Activated CD4-positive, alpha-beta T cell treated with anti-CD3 and anti-CD28 coated beads for 36 hours (primary cell): ENCODE results near the gene MLEC. TPM values are rescaled to one million over a fixed set of nuclear protein-coding genes. Genes with fewer than 3 reads are reported as not detected.
"Not testable (repeated sequence)": the region's sequence is repeated elsewhere in the genome, so short reads cannot be mapped to it uniquely, and the experiment has no call there.

Source experiments
- ATAC-seq: fragments of 200-7000 bp; cut with Tn5 transposase; one replicate; pipeline ENCODE4 v1.10.0; 2021; ENCODE audit warnings: mild to moderate bottlenecking, moderate library complexity
- CTCF ChIA-PET: fragments of 350-600 bp; sonication (Branson Sonifier 250); formaldehyde crosslinking; loops from one replicate; lab custom pipeline; 2021; ENCODE audit warnings: antibody characterized with exemption; lab: Charles Lee
- POLR2A ChIA-PET: fragments of 350-600 bp; sonication (Branson Sonifier 250); formaldehyde crosslinking; loops from one replicate; lab custom pipeline; 2021; ENCODE audit warnings: antibody characterized with exemption, inconsistent platforms; lab: Charles Lee
- DNase-seq: peaks from one replicate; pipeline ENCODE4 v3.0.0-alpha.2; 2020
- H3K27ac Mint-ChIP-seq: one replicate; pipeline ENCODE4 v1.8.0; 2021; ENCODE audit warnings: mixed read lengths
- H3K27me3 Mint-ChIP-seq: one replicate; pipeline ENCODE4 v1.8.0; 2021; ENCODE audit warnings: mixed read lengths
- H3K36me3 Mint-ChIP-seq: one replicate; pipeline ENCODE4 v1.8.0; 2021; ENCODE audit warnings: low read depth, mixed read lengths
- H3K4me1 Mint-ChIP-seq: one replicate; pipeline ENCODE4 v1.8.0; 2021; ENCODE audit warnings: mixed read lengths
- H3K4me3 Mint-ChIP-seq: one replicate; pipeline ENCODE4 v1.8.0; 2021; ENCODE audit warnings: mild to moderate bottlenecking, moderate library complexity, mixed read lengths
- H3K9me3 Mint-ChIP-seq: one replicate; pipeline ENCODE4 v1.8.0; 2021; ENCODE audit warnings: low read depth, mixed read lengths
- intact Hi-C, 2 experiments: fragments of 100-400 bp; cut with DNase I in 1 of 2; cut with micrococcal nuclease in 1 of 2; formaldehyde crosslinking; loops; one replicate each; pipeline versions ENCODE4 v1.14.2 to v1.15.1; 2022 to 2024; cut with DNase I, micrococcal nuclease
- total RNA-seq, 2 experiments: library from RNA; stranded (reverse); gene quantifications; one replicate each; pipeline ENCODE4 v1.2.3, GENCODE V29; 2021

Gene MLEC
- total RNA-seq, 2 experiments from 2014 or later: 70.6 to 89.5 TPM

DNA sequence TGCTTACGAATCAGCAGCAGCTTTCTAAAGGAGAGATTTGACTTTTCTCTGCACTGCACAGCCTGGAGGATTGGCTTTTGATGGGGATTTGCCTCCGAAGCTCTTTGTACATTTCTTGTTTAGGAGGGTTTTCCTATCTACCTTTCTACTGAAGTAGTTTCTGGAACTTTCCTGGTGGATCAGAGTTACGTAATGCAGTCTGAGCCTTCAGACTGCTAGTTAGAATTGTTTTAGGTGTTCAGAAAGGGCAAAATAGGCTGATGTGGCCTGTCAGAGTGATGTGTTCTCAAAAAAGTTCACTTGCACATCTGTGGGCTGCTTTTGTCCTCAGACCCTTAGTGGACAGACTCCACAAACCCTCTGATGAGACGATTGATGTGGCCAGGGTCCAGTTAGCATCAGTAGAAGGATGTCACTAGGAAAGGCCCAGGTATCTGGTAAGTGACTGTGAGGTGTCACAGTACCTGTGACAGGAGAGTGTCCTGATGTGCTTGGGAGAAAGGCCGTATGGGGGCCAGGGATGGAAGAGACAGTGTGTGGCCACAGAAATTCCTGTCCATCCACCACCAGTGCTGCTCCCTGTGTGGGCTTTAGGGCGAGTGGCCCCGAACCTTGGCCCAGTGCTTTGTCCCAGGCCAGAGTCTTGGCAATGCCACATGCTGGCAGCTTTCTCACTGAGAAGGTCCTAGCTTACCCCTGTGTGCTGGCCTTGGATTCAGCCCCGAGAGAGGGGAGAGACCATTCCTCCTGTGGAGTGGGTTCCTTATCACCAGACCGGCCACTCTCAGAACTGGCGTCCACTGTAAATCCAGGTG is 34.2 kb downstream of the MLEC start:
- no peak for DNase-seq
- intact Hi-C loops: no loop called here
- no peak for ATAC-seq
- Mint-ChIP-seq H3K9me3 (no peaks in the 10 kb centered on the region), H3K27ac (peak overlapping the region; percentile 15), H3K4me1 (peaks cover 25% of the 10 kb centered on the region), H3K27me3 (no peaks in the 10 kb centered on the region), H3K36me3 (peaks cover 57% of the 10 kb centered on the region), H3K4me3 (no peak overlapping the region)
- CTCF ChIA-PET: interaction anchor here (1.2 kb wide), 3 partner anchors 10 to 140 kb away, joined by 3 to 6 read pairs (median 5); partner anchors contain the start of gene POP5
- POLR2A ChIA-PET: no interaction called here

DNA sequence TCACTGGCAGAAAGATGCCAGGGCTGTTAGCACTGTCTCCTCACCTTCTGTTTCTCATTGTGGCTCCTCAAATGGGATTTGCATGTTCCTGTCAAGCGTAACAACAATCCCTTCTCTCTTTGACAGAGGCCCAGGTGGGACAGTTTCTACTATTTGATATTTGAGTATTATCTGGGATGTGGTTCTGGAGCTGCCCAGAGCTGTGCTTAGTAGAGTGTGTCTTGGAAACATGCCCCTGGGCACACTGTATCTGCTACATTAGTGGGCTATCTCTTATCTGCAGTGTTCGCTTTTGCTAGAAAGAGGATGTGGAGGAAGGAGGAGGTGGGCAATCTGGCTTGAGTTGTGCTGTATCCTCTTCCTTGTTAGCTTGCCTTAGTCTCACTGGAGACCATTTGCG is 34.9 kb downstream of the MLEC start:
- intact Hi-C loops: no loop called here
- Mint-ChIP-seq H3K4me3 (no peak overlapping the region), H3K9me3 (no peaks in the 10 kb centered on the region), H3K27ac (no peak overlapping the region), H3K36me3 (peaks cover 50% of the 10 kb centered on the region), H3K4me1 (peaks cover 29% of the 10 kb centered on the region), H3K27me3 (no peaks in the 10 kb centered on the region)
- DNase-seq (no peak), ATAC-seq (no peak)
- POLR2A ChIA-PET: no interaction called here
- CTCF ChIA-PET: no interaction called here

DNA sequence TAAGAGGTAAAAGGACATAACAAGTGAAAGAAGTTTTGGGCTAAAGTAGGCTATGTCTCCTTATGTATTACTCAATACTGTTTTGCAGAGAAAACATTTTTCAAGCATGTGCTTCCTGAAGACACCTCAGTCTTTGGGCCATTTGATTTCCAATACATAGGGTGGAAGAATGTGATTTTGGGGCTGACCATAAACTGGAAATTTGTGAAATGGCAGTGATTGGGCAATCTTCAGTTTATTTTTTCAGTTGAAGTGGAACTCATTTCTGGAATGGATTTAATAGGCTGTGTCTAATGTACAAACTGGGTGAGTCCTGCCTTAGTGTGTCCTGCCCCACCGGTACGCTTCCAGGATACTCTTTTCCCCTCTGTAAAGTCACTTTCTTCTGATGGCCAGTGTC is 35.8 kb downstream of the MLEC start:
- CTCF ChIA-PET: no interaction called here
- intact Hi-C loops: no loop called here

DNA sequence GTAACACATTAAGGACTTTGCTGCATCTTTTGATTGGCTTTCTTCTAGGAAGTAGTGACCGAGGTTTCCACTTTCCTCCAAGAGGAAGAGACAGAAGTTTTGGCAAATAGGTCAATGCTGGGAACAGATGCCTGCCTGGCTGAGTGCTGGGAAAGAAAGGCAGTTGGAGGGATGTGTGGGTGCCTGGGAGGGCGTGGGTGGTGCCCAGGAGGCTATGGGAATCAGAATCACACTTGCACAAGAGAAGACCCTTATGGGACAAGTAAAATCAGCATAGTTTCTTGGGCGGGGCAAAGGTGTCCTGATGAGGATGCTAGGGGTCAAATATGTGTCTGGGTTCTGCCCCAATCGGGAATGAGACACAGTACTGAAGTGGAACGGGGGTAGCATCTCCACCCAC is 37.8 kb downstream of the MLEC start:
- CTCF ChIA-PET: interaction anchor here (0.8 to 1.4 kb wide), 4 partner anchors 75 to 247 kb away, joined by 3 to 8 read pairs (median 4); no protein-coding TSS in a partner anchor
- Mint-ChIP-seq H3K27me3 (no peaks in the 10 kb centered on the region), H3K9me3 (no peaks in the 10 kb centered on the region), H3K27ac (no peak overlapping the region), H3K36me3 (peaks cover 38% of the 10 kb centered on the region), H3K4me3 (peak overlapping the region; percentile 78), H3K4me1 (peaks cover 24% of the 10 kb centered on the region)
- intact Hi-C loops: loop anchor here (1.0 to 5.0 kb wide), 7 partner anchors 14 to 572 kb away; partner anchors contain the start of genes POP5 (in 2 of the 2), C12orf43 (in 1 of the 2), CAMKK2 (in 1 of the 2) and SPPL3 (in 1 of the 2)
- ATAC-seq (no peak), DNase-seq (no peak)
- POLR2A ChIA-PET: no interaction called here

More for the DNA sequence above, 35.8 kb downstream of the MLEC start:
- ATAC-seq: no peak
- Mint-ChIP-seq H3K27ac (no peak overlapping the region), H3K9me3 (no peaks in the 10 kb centered on the region), H3K27me3 (no peaks in the 10 kb centered on the region), H3K4me3 (no peak overlapping the region), H3K4me1 (peaks cover 29% of the 10 kb centered on the region), H3K36me3 (peaks cover 46% of the 10 kb centered on the region)
- POLR2A ChIA-PET: no interaction called here
- no peak for DNase-seq

DNA sequence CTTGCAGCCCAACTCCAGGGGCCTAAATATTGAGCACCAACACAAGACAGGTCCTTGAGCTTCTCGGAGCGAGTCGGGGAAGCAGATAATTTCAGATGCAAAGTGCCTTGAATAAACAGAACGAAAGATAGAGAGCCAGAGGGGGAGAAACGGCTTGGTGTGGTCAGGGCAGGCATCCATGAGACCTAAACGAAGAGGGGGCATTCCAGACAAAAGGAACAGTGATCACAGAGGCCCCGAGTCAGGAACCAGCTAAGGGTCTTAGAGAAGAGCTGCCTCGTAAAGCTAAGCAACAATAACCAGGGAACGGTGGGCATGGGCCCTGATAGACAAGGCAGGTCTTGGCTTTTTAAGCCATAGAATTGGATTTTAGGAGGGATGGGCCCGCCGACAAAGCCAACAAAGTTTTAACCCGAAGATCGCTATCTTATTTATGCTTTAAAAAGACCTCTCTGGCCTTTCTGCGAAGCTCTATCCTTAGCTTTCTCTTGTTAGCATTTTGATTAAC is 38.3 kb downstream of the MLEC start:
- CTCF ChIA-PET: interaction anchor here (0.6 to 1.4 kb wide), 7 partner anchors 14 to 247 kb away, joined by 3 to 8 read pairs (median 3); no protein-coding TSS in a partner anchor
- intact Hi-C loops: loop anchor here (1.0 to 5.0 kb wide), 7 partner anchors 15 to 571 kb away; partner anchors contain the start of genes POP5 (in 2 of the 2), C12orf43 (in 1 of the 2), CAMKK2 (in 1 of the 2) and SPPL3 (in 1 of the 2)
- peak overlapping the region; percentile 78 for H3K4me3 Mint-ChIP-seq
- H3K4me1 Mint-ChIP-seq: peaks cover 22% of the 10 kb centered on the region
- H3K27ac Mint-ChIP-seq: peak overlapping the region; percentile 56
- no peaks in the 10 kb centered on the region for H3K9me3 Mint-ChIP-seq
- no peaks in the 10 kb centered on the region for H3K27me3 Mint-ChIP-seq
- H3K36me3 Mint-ChIP-seq: peaks cover 36% of the 10 kb centered on the region
- DNase-seq (no peak), ATAC-seq (no peak)
- POLR2A ChIA-PET: interaction anchor here (0.6 kb wide), 1 partner anchor 294 kb away, joined by 5 read pairs; no protein-coding TSS in a partner anchor

DNA sequence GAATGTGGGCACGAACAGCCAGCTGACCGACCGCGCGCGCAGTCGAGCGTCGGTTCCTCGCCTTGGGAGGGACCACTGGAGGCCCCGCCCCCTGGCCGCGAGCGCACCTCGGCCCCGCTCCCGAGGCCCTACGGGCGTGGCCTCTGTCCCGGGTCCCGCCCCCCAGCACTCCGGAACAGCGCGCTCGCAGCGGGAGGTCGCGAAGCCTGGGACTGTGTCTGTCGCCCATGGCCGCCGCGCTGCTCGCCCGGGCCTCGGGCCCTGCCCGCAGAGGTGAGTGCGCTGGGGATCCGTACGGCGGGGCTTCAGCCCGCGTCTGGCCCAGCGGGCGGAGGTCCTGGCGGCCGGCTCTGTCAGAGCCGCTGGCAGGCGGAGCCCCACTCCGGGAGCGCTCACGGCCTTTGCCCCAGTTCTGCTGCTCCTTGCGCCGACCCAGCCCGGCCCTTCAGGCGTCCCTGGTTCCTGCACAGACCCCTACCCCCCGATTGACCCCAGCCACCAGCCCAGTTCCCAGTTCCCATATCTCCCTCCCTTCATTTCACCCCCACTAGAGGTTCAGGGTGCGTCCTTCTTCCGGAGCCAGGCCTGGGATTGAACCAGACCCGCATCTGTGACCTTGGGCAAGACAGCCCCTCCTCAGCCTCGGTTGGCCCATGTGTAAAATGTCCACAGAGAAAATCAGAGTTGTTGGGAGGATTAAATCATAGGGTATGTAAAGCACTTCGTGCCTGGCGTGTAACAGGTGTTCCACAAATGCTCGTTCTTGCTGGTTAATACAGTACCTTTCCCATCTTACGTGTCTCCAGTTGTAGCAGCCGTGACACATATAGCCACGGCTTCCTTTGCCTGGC is 38.9 kb downstream of the MLEC start, which contains the start of gene ACADS:
TSS of gene ACADS (plus strand) at position 168 of the 851 bp plus-strand sequence. CDS start at position 228, 60 bp downstream.
- H3K4me1 Mint-ChIP-seq: peaks cover 17% of the 10 kb centered on the region
- ATAC-seq (peak; percentile 100), DNase-seq (peak; percentile 96)
- POLR2A ChIA-PET: interaction anchor here (0.6 kb wide), 1 partner anchor 295 kb away, joined by 5 read pairs; no protein-coding TSS in a partner anchor
- H3K4me3 Mint-ChIP-seq: peak within 1 kb of the TSS; percentile 78
- intact Hi-C loops: loop anchor here (1.0 to 5.0 kb wide), 7 partner anchors 16 to 570 kb away; partner anchors contain the start of genes POP5 (in 2 of the 2), C12orf43 (in 1 of the 2), CAMKK2 (in 1 of the 2) and SPPL3 (in 1 of the 2)
- CTCF ChIA-PET: interaction anchor here (0.6 to 1.4 kb wide), 7 partner anchors 14 to 246 kb away, joined by 3 to 8 read pairs (median 3); no protein-coding TSS in a partner anchor
- H3K27me3 Mint-ChIP-seq: no peaks in the 10 kb centered on the region
- H3K9me3 Mint-ChIP-seq: no peaks in the 10 kb centered on the region
- peak within 1 kb of the TSS; percentile 64 for H3K27ac Mint-ChIP-seq
- peaks cover 32% of the 10 kb centered on the region for H3K36me3 Mint-ChIP-seq

DNA sequence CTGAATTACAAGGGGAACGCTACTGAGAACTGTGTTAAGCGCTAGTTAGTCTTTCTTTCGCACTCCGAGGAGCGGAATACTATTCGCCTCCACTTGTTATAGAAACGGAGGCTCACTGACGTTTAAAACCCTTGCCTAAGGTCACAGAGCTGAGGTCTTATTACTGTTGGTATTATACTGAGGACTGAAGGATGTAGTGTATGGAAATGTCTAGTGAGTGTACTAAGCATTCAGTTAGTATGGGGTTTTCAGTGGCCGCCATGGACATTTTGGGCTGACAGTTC is 39.5 kb downstream of the MLEC start:
- no peak for ATAC-seq
- DNase-seq: no peak
- Mint-ChIP-seq H3K9me3 (no peaks in the 10 kb centered on the region), H3K4me1 (peaks cover 16% of the 10 kb centered on the region), H3K36me3 (peaks cover 29% of the 10 kb centered on the region), H3K4me3 (peak overlapping the region; percentile 78), H3K27ac (peak overlapping the region; percentile 64), H3K27me3 (no peaks in the 10 kb centered on the region)
- intact Hi-C loops: loop anchor here (5.0 kb wide), 2 partner anchors 144 to 246 kb away; partner anchors contain the start of gene POP5 (in 2 of the 2)
- ChIA-PET CTCF (no interaction called here), POLR2A (no interaction called here)

DNA sequence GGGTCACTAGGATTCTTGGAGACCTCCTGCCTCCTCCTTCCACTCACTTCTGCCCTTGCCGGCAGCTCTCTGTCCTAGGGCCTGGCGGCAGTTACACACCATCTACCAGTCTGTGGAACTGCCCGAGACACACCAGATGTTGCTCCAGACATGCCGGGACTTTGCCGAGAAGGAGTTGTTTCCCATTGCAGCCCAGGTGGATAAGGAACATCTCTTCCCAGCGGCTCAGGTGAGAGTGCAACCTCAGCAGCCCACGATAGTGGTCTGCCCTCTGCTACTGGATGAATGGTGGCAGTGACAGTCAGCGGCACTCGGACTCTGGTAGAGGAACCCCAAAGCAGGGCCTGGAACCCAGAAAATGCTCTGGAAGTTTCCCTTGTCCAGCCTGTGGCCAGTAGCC is 40.0 kb downstream of the MLEC start:
- CTCF ChIA-PET: no interaction called here

DNA sequence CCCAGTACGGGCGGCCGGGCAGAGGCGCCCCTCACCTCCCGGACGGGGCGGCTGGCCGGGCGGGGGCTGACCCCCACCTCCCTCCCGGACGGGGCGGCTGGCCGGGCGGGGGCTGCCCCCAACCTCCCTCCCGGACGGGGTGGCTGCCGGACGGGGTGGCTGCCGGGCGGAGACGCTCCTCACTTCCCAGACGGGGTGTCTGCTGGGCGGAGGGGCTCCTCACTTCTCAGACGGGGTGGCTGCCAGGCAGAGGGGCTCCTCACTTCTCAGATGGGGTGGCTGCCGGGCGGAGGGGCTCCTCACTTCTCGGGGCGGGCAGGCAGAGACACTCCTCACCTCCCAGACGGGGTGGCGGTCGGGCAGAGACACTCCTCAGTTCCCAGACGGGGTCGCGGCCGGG is 45.2 kb downstream of the MLEC start:
- DNase-seq, CTCF ChIA-PET: not testable (repeated sequence)
- H3K36me3 Mint-ChIP-seq: peaks cover 14% of the 10 kb centered on the region

More for the DNA sequence above, 40.0 kb downstream of the MLEC start:
- Mint-ChIP-seq H3K9me3 (no peaks in the 10 kb centered on the region), H3K4me3 (peak overlapping the region; percentile 78), H3K36me3 (peaks cover 26% of the 10 kb centered on the region), H3K27ac (no peak overlapping the region), H3K4me1 (peaks cover 16% of the 10 kb centered on the region), H3K27me3 (no peaks in the 10 kb centered on the region)
- POLR2A ChIA-PET: no interaction called here
- intact Hi-C loops: loop anchor here (5.0 kb wide), 2 partner anchors 145 to 245 kb away; partner anchors contain the start of gene POP5 (in 2 of the 2)
- DNase-seq: no peak
- ATAC-seq: no peak

DNA sequence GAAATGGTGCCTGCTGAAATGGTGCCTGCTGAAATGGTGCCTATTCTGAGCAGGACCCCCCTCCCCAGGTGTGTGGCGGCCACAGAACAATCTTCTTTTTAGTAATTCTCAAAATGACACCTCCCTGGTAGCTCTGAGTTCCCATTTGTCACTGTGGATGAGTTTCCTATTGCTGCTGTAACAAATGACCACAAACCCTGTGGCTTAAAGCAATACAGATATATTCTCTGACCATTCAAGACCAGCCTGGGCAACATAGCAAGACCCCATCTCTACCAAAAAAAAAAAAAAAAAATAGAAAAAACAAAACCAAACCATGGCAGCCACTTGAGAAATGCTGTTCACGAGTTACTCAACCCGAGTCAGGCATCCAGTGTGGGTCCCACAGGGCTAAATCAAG is 46.6 kb downstream of the MLEC start:
- DNase-seq: no peak
- Mint-ChIP-seq H3K4me1 (no peaks in the 10 kb centered on the region), H3K4me3 (no peak overlapping the region), H3K9me3 (no peaks in the 10 kb centered on the region), H3K27me3 (no peaks in the 10 kb centered on the region), H3K27ac (no peak overlapping the region), H3K36me3 (peaks cover 11% of the 10 kb centered on the region)
- intact Hi-C loops: no loop called here
- ChIA-PET POLR2A (no interaction called here), CTCF (no interaction called here)
- no peak for ATAC-seq

More for the DNA sequence above, 45.2 kb downstream of the MLEC start:
- ATAC-seq, H3K27me3 Mint-ChIP-seq, H3K9me3 Mint-ChIP-seq, H3K27ac Mint-ChIP-seq, H3K4me1 Mint-ChIP-seq, POLR2A ChIA-PET, intact Hi-C loops, H3K4me3 Mint-ChIP-seq: not testable (repeated sequence)
